ENCODE results near the gene ABI2. TPM values are rescaled to one million over a fixed set of nuclear protein-coding genes. Genes with fewer than 3 reads are reported as not detected.
"Not testable (repeated sequence)": the region's sequence is repeated elsewhere in the genome, so short reads cannot be mapped to it uniquely, and the experiment has no call there.

The ABI2 gene
- total RNA-seq, 1 donor from 2014 or later = 101 TPM

- Mint-ChIP-seq H3K4me3 (ENCODE audit: unreplicated experiment) (no peak overlapping the region), H3K27ac (ENCODE audit: unreplicated experiment) (no peak overlapping the region), H3K9me3 (ENCODE audit: unreplicated experiment) (no peaks in the 10 kb centered on the region), H3K27me3 (ENCODE audit: unreplicated experiment) (no peaks in the 10 kb centered on the region), H3K36me3 (ENCODE audit: low read depth, unreplicated experiment) (peaks cover 4% of the 10 kb centered on the region), H3K4me1 (ENCODE audit: unreplicated experiment) (no peaks in the 10 kb centered on the region)
- no peak for TF ChIP-seq CTCF (IDR thresholded peaks at IDR 0.05; ENCODE audit: unreplicated experiment)
- no peak for DNase-seq (ENCODE audit: low spot score)
Observed at GRCh38 chr2:203286532-203286931, 41.7 kb upstream of the ABI2 start.

- no peak for TF ChIP-seq CTCF (IDR thresholded peaks at IDR 0.05; ENCODE audit: unreplicated experiment)
- H3K27ac Mint-ChIP-seq (ENCODE audit: unreplicated experiment) = no peak overlapping the region
- no peak for DNase-seq (ENCODE audit: low spot score)
- no peaks in the 10 kb centered on the region for H3K27me3 Mint-ChIP-seq (ENCODE audit: unreplicated experiment)
- no peaks in the 10 kb centered on the region for H3K36me3 Mint-ChIP-seq (ENCODE audit: low read depth, unreplicated experiment)
- no peak overlapping the region for H3K4me3 Mint-ChIP-seq (ENCODE audit: unreplicated experiment)
- H3K4me1 Mint-ChIP-seq (ENCODE audit: unreplicated experiment) = no peaks in the 10 kb centered on the region
- H3K9me3 Mint-ChIP-seq (ENCODE audit: unreplicated experiment) = no peaks in the 10 kb centered on the region
Observed at GRCh38 chr2:203301667-203302066, 26.5 kb upstream of the ABI2 start.

- not testable (repeated sequence) for H3K9me3 Mint-ChIP-seq (ENCODE audit: unreplicated experiment); H3K4me3 Mint-ChIP-seq (ENCODE audit: unreplicated experiment); H3K27ac Mint-ChIP-seq (ENCODE audit: unreplicated experiment); DNase-seq (ENCODE audit: low spot score); H3K27me3 Mint-ChIP-seq (ENCODE audit: unreplicated experiment); H3K36me3 Mint-ChIP-seq (ENCODE audit: low read depth, unreplicated experiment); H3K4me1 Mint-ChIP-seq (ENCODE audit: unreplicated experiment)
Observed at GRCh38 chr2:203302586-203302985, 25.6 kb upstream of the ABI2 start.

GRCh38 chr2:203310688-203311436 lies 17.3 kb upstream of the ABI2 start:
- Mint-ChIP-seq H3K27me3 (ENCODE audit: unreplicated experiment) (peaks cover under 1% of the 10 kb centered on the region), H3K4me3 (ENCODE audit: unreplicated experiment) (no peak overlapping the region), H3K27ac (ENCODE audit: unreplicated experiment) (no peak overlapping the region), H3K4me1 (ENCODE audit: unreplicated experiment) (no peaks in the 10 kb centered on the region), H3K9me3 (ENCODE audit: unreplicated experiment) (no peaks in the 10 kb centered on the region), H3K36me3 (ENCODE audit: low read depth, unreplicated experiment) (peaks cover 20% of the 10 kb centered on the region)
- TF ChIP-seq CTCF (IDR thresholded peaks at IDR 0.05; ENCODE audit: unreplicated experiment) = no peak
- no peak for DNase-seq (ENCODE audit: low spot score)

GRCh38 chr2:203326356-203326755 lies 1.8 kb upstream of the ABI2 start:
- Mint-ChIP-seq H3K27me3 (ENCODE audit: unreplicated experiment) (peaks cover 11% of the 10 kb centered on the region), H3K9me3 (ENCODE audit: unreplicated experiment) (no peaks in the 10 kb centered on the region), H3K4me3 (ENCODE audit: unreplicated experiment) (no peak overlapping the region), H3K27ac (ENCODE audit: unreplicated experiment) (no peak overlapping the region), H3K36me3 (ENCODE audit: low read depth, unreplicated experiment) (peaks cover 6% of the 10 kb centered on the region), H3K4me1 (ENCODE audit: unreplicated experiment) (peaks cover 20% of the 10 kb centered on the region)
- DNase-seq (ENCODE audit: low spot score) = no peak
- no peak for TF ChIP-seq CTCF (IDR thresholded peaks at IDR 0.05; ENCODE audit: unreplicated experiment)
